Suprapubic skin (tissue), 4 donors: ENCODE results near the gene CTSH.

Experiments used
- EP300 ChIP-seq: sonication (generic); formaldehyde crosslinking; IDR thresholded peaks from one replicate; pipeline ENCODE4 v1.6.1; 2017; ENCODE audit warnings: antibody characterized with exemption
- POLR2A ChIP-seq, 2 donors: fragments of 450-650 bp; IDR thresholded peaks; one replicate each; pipeline ENCODE4 v1.6.1; 2017; ENCODE audit warnings: antibody characterized with exemption in 2 of 2, mild to moderate bottlenecking in 2 of 2, moderate library complexity in 2 of 2
- POLR2AphosphoS5 ChIP-seq, 3 donors: sonication (generic); formaldehyde crosslinking; IDR thresholded peaks; one replicate each; pipeline ENCODE4 v1.6.1; 2017; ENCODE audit warnings: antibody characterized with exemption in 3 of 3
- TF ChIP-seq, protein P1 (sequence below), 2 donors: fragments of 200-600 bp in 1 of 2; fragments of 450-650 bp in 1 of 2; sonication (generic) in 1 of 2; IDR thresholded peaks; one replicate each; pipeline ENCODE4 v1.5.1; 2016 to 2019; ENCODE audit warnings: antibody characterized with exemption in 2 of 2, mild to moderate bottlenecking in 1 of 2, moderate library complexity in 1 of 2

DNA sequence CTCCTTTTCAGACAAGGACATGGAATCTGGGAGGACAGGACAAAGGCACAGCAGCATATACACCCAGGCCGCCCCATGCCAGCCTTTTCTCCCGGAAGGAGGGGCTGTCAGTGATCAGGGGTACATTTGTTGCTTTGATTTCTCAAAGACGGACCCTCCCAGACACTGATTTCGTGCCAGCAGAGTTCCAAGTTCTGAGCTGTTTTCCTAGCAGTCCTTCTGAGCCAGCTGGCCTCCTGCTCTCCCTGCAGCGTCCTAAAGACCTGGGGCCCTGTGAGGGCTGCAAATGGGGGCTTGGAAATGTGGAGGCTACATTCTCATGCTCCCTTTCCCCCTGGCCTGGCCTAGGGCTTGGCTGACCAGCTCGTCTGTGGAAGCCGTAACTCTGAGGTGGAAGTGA lies 22.3 kb downstream of the CTSH start:
- TF ChIP-seq, protein P1, sequence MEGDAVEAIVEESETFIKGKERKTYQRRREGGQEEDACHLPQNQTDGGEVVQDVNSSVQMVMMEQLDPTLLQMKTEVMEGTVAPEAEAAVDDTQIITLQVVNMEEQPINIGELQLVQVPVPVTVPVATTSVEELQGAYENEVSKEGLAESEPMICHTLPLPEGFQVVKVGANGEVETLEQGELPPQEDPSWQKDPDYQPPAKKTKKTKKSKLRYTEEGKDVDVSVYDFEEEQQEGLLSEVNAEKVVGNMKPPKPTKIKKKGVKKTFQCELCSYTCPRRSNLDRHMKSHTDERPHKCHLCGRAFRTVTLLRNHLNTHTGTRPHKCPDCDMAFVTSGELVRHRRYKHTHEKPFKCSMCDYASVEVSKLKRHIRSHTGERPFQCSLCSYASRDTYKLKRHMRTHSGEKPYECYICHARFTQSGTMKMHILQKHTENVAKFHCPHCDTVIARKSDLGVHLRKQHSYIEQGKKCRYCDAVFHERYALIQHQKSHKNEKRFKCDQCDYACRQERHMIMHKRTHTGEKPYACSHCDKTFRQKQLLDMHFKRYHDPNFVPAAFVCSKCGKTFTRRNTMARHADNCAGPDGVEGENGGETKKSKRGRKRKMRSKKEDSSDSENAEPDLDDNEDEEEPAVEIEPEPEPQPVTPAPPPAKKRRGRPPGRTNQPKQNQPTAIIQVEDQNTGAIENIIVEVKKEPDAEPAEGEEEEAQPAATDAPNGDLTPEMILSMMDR (IDR thresholded peaks at IDR 0.05): no peak
- TF ChIP-seq POLR2A (IDR thresholded peaks at IDR 0.05) (no peak), EP300 (no peak), POLR2AphosphoS5 (IDR thresholded peaks at IDR 0.05) (no peak)
